ENCODE measurements around the gene DHRS11.

The DHRS11 gene

GRCh38 chr17:36591434-36592315, at the start of gene DHRS11:
Gene DHRS11 (plus strand): TSS chr17:36591879. CDS start chr17:36592010, 131 bp downstream.
- DNase-seq: peak; percentile 79 to 85 (median 81)

GRCh38 chr17:36542755-36543154, 48.9 kb upstream of the DHRS11 start:
- no peak for DNase-seq

- no peak for DNase-seq
These were observed 47.7 kb upstream of the DHRS11 start for GRCh38 chr17:36544044-36544306.

- peak; percentile 84 to 95 (median 92) for DNase-seq
These were observed 47.2 kb upstream of the DHRS11 start, which contains the start of gene GGNBP2 for GRCh38 chr17:36544307-36545076. Gene GGNBP2 (plus strand): TSS chr17:36544919. CDS start chr17:36545725, 806 bp downstream.

GRCh38 chr17:36545077-36545464, 46.6 kb upstream of the DHRS11 start:
- DNase-seq: peak in 1 of 3 experiments; percentile 63

GRCh38 chr17:36545465-36546417, 45.9 kb upstream of the DHRS11 start:
- DNase-seq: peak; percentile 95 to 98 (median 97)

GRCh38 chr17:36546418-36547093, 45.1 kb upstream of the DHRS11 start:
- DNase-seq: no peak

- DNase-seq: no peak
These were observed 43.9 kb upstream of the DHRS11 start for GRCh38 chr17:36547776-36548175.

GRCh38 chr17:36550491-36551417, 40.9 kb upstream of the DHRS11 start:
- no peak for DNase-seq

- DNase-seq: no peak
These were observed 38.2 kb upstream of the DHRS11 start for GRCh38 chr17:36553459-36553858.

GRCh38 chr17:36566081-36566480, 25.6 kb upstream of the DHRS11 start:
- DNase-seq: no peak

GRCh38 chr17:36575028-36575427, 16.7 kb upstream of the DHRS11 start:
- DNase-seq: no peak

GRCh38 chr17:36576793-36577192, 14.9 kb upstream of the DHRS11 start:
- no peak for DNase-seq

GRCh38 chr17:36578671-36579070, 13.0 kb upstream of the DHRS11 start:
- DNase-seq: no peak

- DNase-seq: no peak
These were observed 7.9 kb upstream of the DHRS11 start for GRCh38 chr17:36583787-36584186.

GRCh38 chr17:36586138-36586537, 5.5 kb upstream of the DHRS11 start:
- DNase-seq: no peak

- no peak for DNase-seq
These were observed 1.6 kb upstream of the DHRS11 start for GRCh38 chr17:36590082-36590481.

- DNase-seq: peak in 2 of 3 experiments; percentile 30 to 46
These were observed 637 bp downstream of the DHRS11 start for GRCh38 chr17:36592316-36592715.

- DNase-seq: no peak
These were observed 1.1 kb downstream of the DHRS11 start for GRCh38 chr17:36592716-36593321.

GRCh38 chr17:36593656-36594316, 2.1 kb downstream of the DHRS11 start:
- no peak for DNase-seq
